ENCODE results near the gene TAF5L.
"Not testable (repeated sequence)": the region's sequence is repeated elsewhere in the genome, so short reads cannot be mapped to it uniquely, and the experiment has no call there.

DNA sequence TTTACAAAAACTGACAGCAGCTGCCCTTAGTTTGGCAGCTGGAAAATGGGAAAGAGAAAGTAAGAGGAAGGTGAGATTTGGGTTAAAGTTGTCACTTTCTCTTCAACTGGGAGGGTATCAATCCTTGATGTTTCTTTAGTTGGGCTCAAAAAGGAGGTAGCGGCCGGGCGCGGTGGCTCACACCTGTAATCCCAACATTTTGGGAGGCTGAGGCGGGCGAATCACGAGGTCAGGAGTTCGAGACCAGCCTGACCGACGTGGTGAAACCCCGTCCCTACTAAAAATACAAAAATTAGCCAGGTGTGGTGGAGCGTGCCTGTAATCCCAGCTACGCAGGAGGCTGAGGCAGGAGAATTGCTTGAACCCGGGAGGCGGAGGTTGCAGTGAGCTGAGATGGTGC is 65.8 kb downstream of the TAF5L start:
- TF ChIP-seq, protein P1, sequence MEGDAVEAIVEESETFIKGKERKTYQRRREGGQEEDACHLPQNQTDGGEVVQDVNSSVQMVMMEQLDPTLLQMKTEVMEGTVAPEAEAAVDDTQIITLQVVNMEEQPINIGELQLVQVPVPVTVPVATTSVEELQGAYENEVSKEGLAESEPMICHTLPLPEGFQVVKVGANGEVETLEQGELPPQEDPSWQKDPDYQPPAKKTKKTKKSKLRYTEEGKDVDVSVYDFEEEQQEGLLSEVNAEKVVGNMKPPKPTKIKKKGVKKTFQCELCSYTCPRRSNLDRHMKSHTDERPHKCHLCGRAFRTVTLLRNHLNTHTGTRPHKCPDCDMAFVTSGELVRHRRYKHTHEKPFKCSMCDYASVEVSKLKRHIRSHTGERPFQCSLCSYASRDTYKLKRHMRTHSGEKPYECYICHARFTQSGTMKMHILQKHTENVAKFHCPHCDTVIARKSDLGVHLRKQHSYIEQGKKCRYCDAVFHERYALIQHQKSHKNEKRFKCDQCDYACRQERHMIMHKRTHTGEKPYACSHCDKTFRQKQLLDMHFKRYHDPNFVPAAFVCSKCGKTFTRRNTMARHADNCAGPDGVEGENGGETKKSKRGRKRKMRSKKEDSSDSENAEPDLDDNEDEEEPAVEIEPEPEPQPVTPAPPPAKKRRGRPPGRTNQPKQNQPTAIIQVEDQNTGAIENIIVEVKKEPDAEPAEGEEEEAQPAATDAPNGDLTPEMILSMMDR (optimal IDR thresholded peaks at IDR 0.05 in 1 of 3, IDR thresholded peaks at IDR 0.05 in 1 of 3, conservative IDR thresholded peaks at IDR 0.05 in 1 of 3; ENCODE audit: extremely low read depth in 1 of 3, insufficient read depth in 2 of 3, low read length in 3 of 3): not testable (repeated sequence)
- not testable (repeated sequence) for TF ChIP-seq EZH2 (IDR thresholded peaks at IDR 0.05; ENCODE audit: low read length)

All from keratinocyte (primary cell).